NT2/D1 (cell line): ENCODE measurements around the gene HPCAL4.

Source experiments
- YY1 ChIP-seq: IDR thresholded peaks from 2 replicates; pipeline ENCODE4 v1.6.1; 2011; ENCODE audit not compliant: insufficient read length, insufficient read depth
- ZNF274 ChIP-seq: IDR thresholded peaks from 2 replicates; pipeline ENCODE4 v1.6.1; 2011; ENCODE audit warnings: mild to moderate bottlenecking, low read depth, low read length

- TF ChIP-seq YY1: no peak
- TF ChIP-seq ZNF274: no peak
Measured at GRCh38 chr1:39690794-39691382, 345 bp downstream of the HPCAL4 start.
